AG10803 (cell line): ENCODE results near the gene LITAF.
"Not testable (repeated sequence)": the region's sequence is repeated elsewhere in the genome, so short reads cannot be mapped to it uniquely, and the experiment has no call there.

Experiments used
- DNase-seq: peaks from one replicate; pipeline ENCODE4 v3.0.0; 2010; ENCODE audit warnings: low read depth
- H3K4me3 ChIP-seq: 2 replicates; pipeline ENCODE4 v1.5.1; 2011; ENCODE audit warnings: mild to moderate bottlenecking, low read length, control low read depth
- CTCF ChIP-seq: conservative IDR thresholded peaks from 2 replicates; pipeline ENCODE4 v1.5.1; 2011; ENCODE audit warnings: mild to moderate bottlenecking, low read length, control low read depth, inconsistent platforms

The LITAF gene

GRCh38 chr16:11582157-11582814 is 4.4 kb downstream of the LITAF start:
- TF ChIP-seq CTCF = no peak
- DNase-seq = no peak
- H3K4me3 ChIP-seq = no peak overlapping the region

- no peak for DNase-seq
- no peak overlapping the region for H3K4me3 ChIP-seq
- no peak for TF ChIP-seq CTCF
Measured at GRCh38 chr16:11581678-11582077, 5.0 kb downstream of the LITAF start.

- no peak overlapping the region for H3K4me3 ChIP-seq
- no peak for DNase-seq
- TF ChIP-seq CTCF = no peak
Measured at GRCh38 chr16:11580451-11581086, 6.2 kb downstream of the LITAF start.

GRCh38 chr16:11577290-11577660 is 9.4 kb downstream of the LITAF start:
- H3K4me3 ChIP-seq = not testable (repeated sequence)

GRCh38 chr16:11576427-11577289 is 10.1 kb downstream of the LITAF start:
- no peak overlapping the region for H3K4me3 ChIP-seq
- no peak for DNase-seq
- no peak for TF ChIP-seq CTCF

More at GRCh38 chr16:11577290-11577660, 9.4 kb downstream of the LITAF start:
- not testable (repeated sequence) for DNase-seq

GRCh38 chr16:11575223-11575589 is 11.5 kb downstream of the LITAF start:
- no peak for DNase-seq
- TF ChIP-seq CTCF = no peak
- H3K4me3 ChIP-seq = no peak overlapping the region

GRCh38 chr16:11572301-11572995 is 14.3 kb downstream of the LITAF start:
- no peak overlapping the region for H3K4me3 ChIP-seq
- no peak for DNase-seq
- no peak for TF ChIP-seq CTCF
